GM12878 (cell line): ENCODE results near the gene HSPB3. TPM values are rescaled to one million over a fixed set of nuclear protein-coding genes. Genes with fewer than 3 reads are reported as not detected.
"Not testable (repeated sequence)": the region's sequence is repeated elsewhere in the genome, so short reads cannot be mapped to it uniquely, and the experiment has no call there.

Experiments used
- ATAC-seq: fragments of 200-7000 bp; cut with Tn5 transposase; 3 replicates; pipeline ENCODE4 v1.9.1; 2020; ENCODE audit warnings: mild to moderate bottlenecking, moderate library complexity
- BruUV-seq: library from RNA; stranded (reverse); fragments of 400-500 nt; replicated peaks from 2 replicates; lab custom pipeline; 2021; lab: Mats Ljungman, UMichigan
- CTCF ChIA-PET: fragments of 300-600 bp; sonication (Branson Sonifier 250); formaldehyde crosslinking; extraction: SDS; loops from one replicate; lab custom pipeline; 2021; ENCODE audit warnings: inconsistent platforms; lab: Yijun Ruan, JAX
- POLR2A ChIA-PET: fragments of 350-600 bp; formaldehyde crosslinking; extraction: SDS; loops from one replicate; lab custom pipeline; 2021; ENCODE audit warnings: inconsistent platforms; lab: Charles Lee
- RAD21 ChIA-PET: fragments of 300-600 bp; sonication (Branson Sonifier 250); formaldehyde crosslinking; loops from one replicate; lab custom pipeline; 2023; ENCODE audit warnings: antibody characterized with exemption; ENCODE audit not compliant: unreplicated experiment; lab: Charles Lee
- SMC1A ChIA-PET: fragments of 300-600 bp; sonication (Branson Sonifier 250); formaldehyde crosslinking; loops from one replicate; lab custom pipeline; 2023; ENCODE audit not compliant: unreplicated experiment, uncharacterized antibody; lab: Charles Lee
- DNase-seq: peaks from one replicate; pipeline ENCODE4 v3.0.0-alpha.2; 2011; ENCODE audit warnings: low read depth, low spot score
- FAIRE-seq: peaks from 3 replicates; lab custom pipeline; 2011; peaks lifted over from hg19 to GRCh38; lab: Jason Lieb, UNC
- H2AFZ ChIP-seq: 2 replicates; pipeline ENCODE4 v1.6.0; 2011; ENCODE audit warnings: low read depth, low read length, control low read depth; ENCODE audit not compliant: control insufficient read depth
- H3K27ac ChIP-seq: 2 replicates; pipeline ENCODE4 v1.5.1; 2011; ENCODE audit warnings: control low read depth; ENCODE audit not compliant: control insufficient read depth, insufficient read depth
- H3K27me3 ChIP-seq, 2 experiments: replicated peaks in 1 of 2; 2 replicates each; pipeline versions ENCODE4 v1.6.0 to v1.6.1; 2011; ENCODE audit warnings: low read length in 1 of 2; ENCODE audit not compliant: control insufficient read depth in 2 of 2, insufficient read depth in 2 of 2
- H3K36me3 ChIP-seq, 2 experiments: 2 replicates each; pipeline ENCODE4 v1.5.1; 2011; ENCODE audit warnings: low read length in 1 of 2; ENCODE audit not compliant: control insufficient read depth in 2 of 2, insufficient read depth in 2 of 2
- H3K4me1 ChIP-seq: 2 replicates; pipeline ENCODE4 v1.6.1; 2011; ENCODE audit warnings: mild to moderate bottlenecking, low read length, moderate library complexity, mixed read lengths; ENCODE audit not compliant: control insufficient read depth, insufficient read depth
- H3K4me2 ChIP-seq: 2 replicates; pipeline ENCODE4 v1.6.0; 2011; ENCODE audit warnings: control low read depth; ENCODE audit not compliant: control insufficient read depth, insufficient read depth
- H3K4me3 ChIP-seq: fragments of 200-600 bp; sonication (generic); 2 replicates; pipeline ENCODE4 v1.5.1; 2016
- H3K79me2 ChIP-seq: 2 replicates; pipeline ENCODE4 v1.6.0; 2011; ENCODE audit warnings: low read length; ENCODE audit not compliant: control insufficient read depth, insufficient read depth
- H3K9ac ChIP-seq: 2 replicates; pipeline ENCODE4 v1.8.0; 2011; ENCODE audit warnings: low read length, control low read depth, mixed read lengths; ENCODE audit not compliant: control insufficient read depth, insufficient read depth
- H3K9me3 ChIP-seq: replicated peaks from 3 replicates; pipeline ENCODE4 v1.5.1; 2011; ENCODE audit warnings: mild to moderate bottlenecking, low read length; ENCODE audit not compliant: control insufficient read depth, insufficient read depth
- H4K20me1 ChIP-seq: 2 replicates; pipeline ENCODE4 v1.6.0; 2011; ENCODE audit not compliant: control insufficient read depth, insufficient read depth
- FOXM1 ChIP-seq: IDR thresholded peaks from 2 replicates; pipeline ENCODE4 v1.6.1; 2012; ENCODE audit warnings: low read depth, mild to moderate bottlenecking, inconsistent platforms, low read length, moderate library complexity
- POU2F2 ChIP-seq: IDR thresholded peaks from 3 replicates; pipeline ENCODE4 v1.6.1; 2011; ENCODE audit warnings: low read depth, mild to moderate bottlenecking, low read length, borderline replicate concordance
- ZNF384 ChIP-seq: IDR thresholded peaks from 2 replicates; pipeline ENCODE4 v1.6.1; 2012; ENCODE audit warnings: low read depth, mild to moderate bottlenecking, low read length, improper control_type of control experiment, borderline replicate concordance
- WGBS: methylation state at CpG from one replicate; pipeline ENCODE4 v1.1.6; 2016; ENCODE audit warnings: low lambda C conversion rate; ENCODE audit not compliant: insufficient replicate concordance, insufficient coverage; ENCODE audit errors: missing lambda C conversion rate; 5-methylcytosine and 5-hydroxymethylcytosine counted together
- in situ Hi-C: fragments of 300-500 bp; cut with MboI; formaldehyde crosslinking; loops from 9 replicates; pipeline ENCODE4 v1.14.3; 2018; ENCODE audit warnings: mixed read lengths
- intact Hi-C: fragments of 100-400 bp; cut with micrococcal nuclease; formaldehyde crosslinking; loops from one replicate; pipeline ENCODE4 v1.14.2; 2022; ENCODE audit not compliant: unreplicated experiment
- polyA plus RNA-seq, 11 experiments: library from polyadenylated mRNA; depleted of rRNA in 4 of 11; unstranded in 6 of 11; stranded (reverse) in 5 of 11; fragments of >200 nt; fragmentation: Nextera tagmentation in 4 of 11; fragmentation: Illumina TruSeq in 1 of 11; extraction: Ambion mirVana in 4 of 11; extraction: Trizol in 1 of 11; gene quantifications; 1 replicate in 1 of 11; 2 replicates in 10 of 11; pipeline versions ENCODE4 v1.2.1 to v1.2.3, GENCODE V29; 2011 to 2016; ENCODE audit warnings: inconsistent platforms in 2 of 11, missing spikeins in 2 of 11, low read depth in 1 of 11
- total RNA-seq, 4 experiments: library from RNA; depleted of rRNA in 3 of 4; stranded (reverse); fragments of >200 nt in 3 of 4; fragmentation: Illumina TruSeq in 1 of 4; extraction: Trizol in 1 of 4; gene quantifications; 2 replicates each; pipeline versions ENCODE4 v1.2.1 to v1.2.3, GENCODE V29; 2013 to 2021

HSPB3 gene
- total and polyA plus RNA-seq, 10 of the 15 experiments (the other 5 are each of a cell fraction or from before 2014, with no cell fraction given), result 0.11 to 0.60 (median 0.29) TPM; not detected in 7

DNA sequence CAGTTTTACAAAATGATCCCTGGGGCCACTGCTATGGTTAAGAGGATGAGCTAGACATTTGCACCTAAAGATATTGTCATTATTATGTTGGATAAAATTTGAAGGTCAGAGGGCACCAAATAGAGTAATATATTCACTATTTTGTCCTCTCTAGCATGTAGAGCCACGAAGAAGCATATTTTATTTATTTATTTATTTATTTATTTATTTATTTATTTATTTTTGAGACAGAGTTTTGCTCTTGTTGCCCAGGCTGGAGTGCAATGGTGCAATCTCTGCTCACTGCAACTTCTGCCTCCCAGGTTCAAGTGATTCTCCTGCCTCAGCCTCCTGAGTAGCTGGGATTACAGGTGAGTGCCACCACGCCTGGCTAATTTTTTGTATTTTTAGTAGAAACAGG, 20.8 kb upstream of the HSPB3 start:
- intact Hi-C loops, H3K27ac ChIP-seq, H3K9me3 ChIP-seq, POLR2A ChIA-PET, H3K36me3 ChIP-seq, FAIRE-seq, ATAC-seq, H3K4me2 ChIP-seq, H4K20me1 ChIP-seq, H3K4me1 ChIP-seq, DNase-seq, RAD21 ChIA-PET, H3K27me3 ChIP-seq, H3K79me2 ChIP-seq, BruUV-seq, H3K4me3 ChIP-seq, in situ Hi-C loops, H2AFZ ChIP-seq, H3K9ac ChIP-seq: not testable (repeated sequence)
- SMC1A ChIA-PET, result interaction anchor here (0.7 to 1.6 kb wide), 3 partner anchors 8 to 213 kb away, joined by 3 to 6 read pairs (median 3); no protein-coding TSS in a partner anchor
- WGBS, result 29% methylated on average over 2 of the region's 2 CpGs
- CTCF ChIA-PET, result interaction anchor here (0.7 to 2.0 kb wide), 3 partner anchors 8 to 854 kb away, joined by 3 to 8 read pairs (median 5); no protein-coding TSS in a partner anchor

DNA sequence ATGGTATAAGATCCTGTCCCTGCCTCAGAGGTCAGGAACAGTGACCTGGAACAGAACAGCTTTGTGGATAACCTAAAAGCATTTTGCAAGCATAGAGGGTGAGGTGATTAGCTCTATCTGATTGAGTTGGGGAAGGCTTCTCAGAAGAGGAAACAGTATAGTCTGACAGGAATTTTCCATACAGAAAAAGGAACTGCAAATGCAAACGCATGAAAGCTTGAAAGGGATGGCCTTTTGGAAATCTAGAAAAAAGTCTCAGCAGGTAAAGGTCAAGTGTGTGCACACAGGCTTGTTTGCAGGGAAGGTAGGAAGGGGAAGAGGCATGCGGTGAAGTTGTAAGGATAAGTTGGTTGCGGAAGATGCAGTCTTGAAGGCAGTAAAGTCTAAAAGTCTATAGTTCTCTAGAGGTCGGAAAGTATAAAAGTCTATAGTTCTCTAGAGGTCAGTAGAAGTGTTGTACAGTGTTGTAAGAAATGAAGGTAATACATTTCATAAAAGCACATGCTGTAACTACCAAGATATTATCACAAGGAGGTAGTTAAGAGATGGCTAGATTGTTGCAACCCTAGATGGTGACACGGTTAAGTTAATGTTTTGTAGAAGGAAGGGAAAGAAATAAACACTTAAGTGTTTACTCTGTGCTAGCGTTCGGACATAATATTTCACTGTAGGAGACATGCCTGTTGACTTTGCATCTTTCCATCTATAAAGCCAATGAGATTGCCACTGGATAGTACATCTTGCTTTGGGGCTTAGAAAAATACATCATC, 16.7 kb upstream of the HSPB3 start:
- ChIA-PET POLR2A (interaction anchor here (2.9 kb wide), 1 partner anchor 128 kb away, joined by 16 read pairs; the partner anchor contains the start of gene ARL15), SMC1A (interaction anchor here (1.2 to 2.6 kb wide), 5 partner anchors 8 to 184 kb away, joined by 3 to 12 read pairs (median 5); no protein-coding TSS in a partner anchor)
- intact Hi-C loops, result no loop called here

More for the DNA sequence above, 16.7 kb upstream of the HSPB3 start:
- no TSS peak for BruUV-seq
- H3K4me2 ChIP-seq, result no peak overlapping the region
- no peaks in the 10 kb centered on the region for H3K79me2 ChIP-seq
- DNase-seq (no peak), FAIRE-seq (no peak), ATAC-seq (no peak)
- TF ChIP-seq FOXM1, result no peak
- no peak for TF ChIP-seq POU2F2
- no peak for TF ChIP-seq ZNF384
- H3K36me3 ChIP-seq, result no peaks in the 10 kb centered on the region
- CTCF ChIA-PET, result interaction anchor here (1.6 to 5.7 kb wide), 3 partner anchors 51 to 210 kb away, joined by 6 to 111 read pairs (median 17); no protein-coding TSS in a partner anchor
- no peak overlapping the region for H3K4me3 ChIP-seq
- WGBS, result 83% methylated on average over 7 of the region's 7 CpGs
- RAD21 ChIA-PET, result interaction anchor here (1.3 to 2.5 kb wide), 2 partner anchors 8 to 19 kb away, joined by 3 to 8 read pairs; no protein-coding TSS in a partner anchor
- no peak overlapping the region for H3K27ac ChIP-seq
- in situ Hi-C loops, result no loop called here
- no peak overlapping the region for H2AFZ ChIP-seq
- no peaks in the 10 kb centered on the region for H3K9me3 ChIP-seq
- no peaks in the 10 kb centered on the region for H4K20me1 ChIP-seq
- peaks cover 21% of the 10 kb centered on the region for H3K4me1 ChIP-seq
- no peak overlapping the region for H3K9ac ChIP-seq
- no peaks in the 10 kb centered on the region for H3K27me3 ChIP-seq
